Lower leg skin (tissue), 3 donors: ENCODE measurements around the gene RPRD1B.

Source experiments
- POLR2A ChIP-seq, 2 donors: fragments of 450-650 bp; IDR thresholded peaks; one replicate each; pipeline ENCODE4 v1.6.1; 2016 to 2017; ENCODE audit warnings: antibody characterized with exemption in 2 of 2, mild to moderate bottlenecking in 1 of 2, moderate library complexity in 1 of 2
- TF ChIP-seq, protein P1 (sequence below), 3 donors: fragments of 450-650 bp; IDR thresholded peaks; one replicate each; pipeline ENCODE4 v1.5.1; 2016; ENCODE audit warnings: antibody characterized with exemption in 3 of 3, mild to moderate bottlenecking in 3 of 3, moderate library complexity in 2 of 3

GRCh38 chr20:38017959-38018358 lies 15.6 kb upstream of the RPRD1B start:
- TF ChIP-seq, protein P1, sequence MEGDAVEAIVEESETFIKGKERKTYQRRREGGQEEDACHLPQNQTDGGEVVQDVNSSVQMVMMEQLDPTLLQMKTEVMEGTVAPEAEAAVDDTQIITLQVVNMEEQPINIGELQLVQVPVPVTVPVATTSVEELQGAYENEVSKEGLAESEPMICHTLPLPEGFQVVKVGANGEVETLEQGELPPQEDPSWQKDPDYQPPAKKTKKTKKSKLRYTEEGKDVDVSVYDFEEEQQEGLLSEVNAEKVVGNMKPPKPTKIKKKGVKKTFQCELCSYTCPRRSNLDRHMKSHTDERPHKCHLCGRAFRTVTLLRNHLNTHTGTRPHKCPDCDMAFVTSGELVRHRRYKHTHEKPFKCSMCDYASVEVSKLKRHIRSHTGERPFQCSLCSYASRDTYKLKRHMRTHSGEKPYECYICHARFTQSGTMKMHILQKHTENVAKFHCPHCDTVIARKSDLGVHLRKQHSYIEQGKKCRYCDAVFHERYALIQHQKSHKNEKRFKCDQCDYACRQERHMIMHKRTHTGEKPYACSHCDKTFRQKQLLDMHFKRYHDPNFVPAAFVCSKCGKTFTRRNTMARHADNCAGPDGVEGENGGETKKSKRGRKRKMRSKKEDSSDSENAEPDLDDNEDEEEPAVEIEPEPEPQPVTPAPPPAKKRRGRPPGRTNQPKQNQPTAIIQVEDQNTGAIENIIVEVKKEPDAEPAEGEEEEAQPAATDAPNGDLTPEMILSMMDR (IDR thresholded peaks at IDR 0.05) = no peak
- TF ChIP-seq POLR2A (IDR thresholded peaks at IDR 0.05) = no peak
